GM12878 (cell line): ENCODE measurements around the gene UXS1. TPM values are rescaled to one million over a fixed set of nuclear protein-coding genes. Genes with fewer than 3 reads are reported as not detected.

Source experiments
- ATAC-seq: fragments of 200-7000 bp; cut with Tn5 transposase; 3 replicates; pipeline ENCODE4 v1.9.1; 2020; ENCODE audit warnings: mild to moderate bottlenecking, moderate library complexity
- BruUV-seq: library from RNA; stranded (reverse); fragments of 400-500 nt; replicated peaks from 2 replicates; lab custom pipeline; 2021; lab: Mats Ljungman, UMichigan
- CTCF ChIA-PET: fragments of 300-600 bp; sonication (Branson Sonifier 250); formaldehyde crosslinking; extraction: SDS; loops from one replicate; lab custom pipeline; 2021; ENCODE audit warnings: inconsistent platforms; lab: Yijun Ruan, JAX
- POLR2A ChIA-PET: fragments of 350-600 bp; formaldehyde crosslinking; extraction: SDS; loops from one replicate; lab custom pipeline; 2021; ENCODE audit warnings: inconsistent platforms; lab: Charles Lee
- RAD21 ChIA-PET: fragments of 300-600 bp; sonication (Branson Sonifier 250); formaldehyde crosslinking; loops from one replicate; lab custom pipeline; 2023; ENCODE audit warnings: antibody characterized with exemption; ENCODE audit not compliant: unreplicated experiment; lab: Charles Lee
- SMC1A ChIA-PET: fragments of 300-600 bp; sonication (Branson Sonifier 250); formaldehyde crosslinking; loops from one replicate; lab custom pipeline; 2023; ENCODE audit not compliant: unreplicated experiment, uncharacterized antibody; lab: Charles Lee
- DNase-seq: peaks from one replicate; pipeline ENCODE4 v3.0.0-alpha.2; 2011; ENCODE audit warnings: low read depth, low spot score
- FAIRE-seq: peaks from 3 replicates; lab custom pipeline; 2011; peaks lifted over from hg19 to GRCh38; lab: Jason Lieb, UNC
- H2AFZ ChIP-seq: 2 replicates; pipeline ENCODE4 v1.6.0; 2011; ENCODE audit warnings: low read depth, low read length, control low read depth; ENCODE audit not compliant: control insufficient read depth
- H3K27ac ChIP-seq: 2 replicates; pipeline ENCODE4 v1.5.1; 2011; ENCODE audit warnings: control low read depth; ENCODE audit not compliant: control insufficient read depth, insufficient read depth
- H3K27me3 ChIP-seq, 2 experiments: replicated peaks in 1 of 2; 2 replicates each; pipeline versions ENCODE4 v1.6.0 to v1.6.1; 2011; ENCODE audit warnings: low read length in 1 of 2; ENCODE audit not compliant: control insufficient read depth in 2 of 2, insufficient read depth in 2 of 2
- H3K36me3 ChIP-seq, 2 experiments: 2 replicates each; pipeline ENCODE4 v1.5.1; 2011; ENCODE audit warnings: low read length in 1 of 2; ENCODE audit not compliant: control insufficient read depth in 2 of 2, insufficient read depth in 2 of 2
- H3K4me1 ChIP-seq: 2 replicates; pipeline ENCODE4 v1.6.1; 2011; ENCODE audit warnings: mild to moderate bottlenecking, low read length, moderate library complexity, mixed read lengths; ENCODE audit not compliant: control insufficient read depth, insufficient read depth
- H3K4me2 ChIP-seq: 2 replicates; pipeline ENCODE4 v1.6.0; 2011; ENCODE audit warnings: control low read depth; ENCODE audit not compliant: control insufficient read depth, insufficient read depth
- H3K4me3 ChIP-seq: fragments of 200-600 bp; sonication (generic); 2 replicates; pipeline ENCODE4 v1.5.1; 2016
- H3K79me2 ChIP-seq: 2 replicates; pipeline ENCODE4 v1.6.0; 2011; ENCODE audit warnings: low read length; ENCODE audit not compliant: control insufficient read depth, insufficient read depth
- H3K9ac ChIP-seq: 2 replicates; pipeline ENCODE4 v1.8.0; 2011; ENCODE audit warnings: low read length, control low read depth, mixed read lengths; ENCODE audit not compliant: control insufficient read depth, insufficient read depth
- H3K9me3 ChIP-seq: replicated peaks from 3 replicates; pipeline ENCODE4 v1.5.1; 2011; ENCODE audit warnings: mild to moderate bottlenecking, low read length; ENCODE audit not compliant: control insufficient read depth, insufficient read depth
- H4K20me1 ChIP-seq: 2 replicates; pipeline ENCODE4 v1.6.0; 2011; ENCODE audit not compliant: control insufficient read depth, insufficient read depth
- ATF7 ChIP-seq: fragments of 450-650 bp; IDR thresholded peaks from 2 replicates; pipeline ENCODE4 v1.6.1; 2016; ENCODE audit warnings: low read depth, mild to moderate bottlenecking
- BHLHE40 ChIP-seq, 2 experiments: fragments of 450-650 bp in 1 of 2; IDR thresholded peaks; 2 replicates each; pipeline ENCODE4 v1.6.1; 2011 to 2017; ENCODE audit warnings: low read depth in 2 of 2, borderline replicate concordance in 1 of 2, improper control_type of control experiment in 1 of 2, low read length in 1 of 2, mild to moderate bottlenecking in 1 of 2
- CBFB ChIP-seq: IDR thresholded peaks from 2 replicates; pipeline ENCODE4 v1.6.1; 2016; ENCODE audit warnings: antibody characterized with exemption, low read depth
- CBX3 ChIP-seq: fragments of 200-600 bp; sonication (generic); IDR thresholded peaks from 2 replicates; pipeline ENCODE4 v1.6.1; 2016; ENCODE audit warnings: low read depth, borderline replicate concordance
- E2F8 ChIP-seq: fragments of 450-650 bp; IDR thresholded peaks from 2 replicates; pipeline ENCODE4 v1.6.1; 2018; ENCODE audit warnings: mild to moderate bottlenecking, low read depth, moderate library complexity; ENCODE audit not compliant: partially characterized antibody
- IRF3 ChIP-seq: fragments of 450-650 bp; IDR thresholded peaks from 2 replicates; pipeline ENCODE4 v1.6.1; 2014; ENCODE audit warnings: mild to moderate bottlenecking
- LARP7 ChIP-seq: fragments of 450-650 bp; IDR thresholded peaks from 2 replicates; pipeline ENCODE4 v1.6.1; 2017; ENCODE audit warnings: mild to moderate bottlenecking
- MEF2A ChIP-seq: IDR thresholded peaks from 2 replicates; pipeline ENCODE4 v1.6.1; 2011; ENCODE audit warnings: low read depth, mild to moderate bottlenecking, low read length, moderate library complexity; ENCODE audit not compliant: insufficient read depth
- NFYB ChIP-seq: IDR thresholded peaks from 2 replicates; pipeline ENCODE4 v1.6.1; 2011; ENCODE audit warnings: low read depth, mild to moderate bottlenecking, low read length, improper control_type of control experiment, moderate library complexity; ENCODE audit not compliant: insufficient read depth
- POLR2AphosphoS2 ChIP-seq: IDR thresholded peaks from 2 replicates; pipeline ENCODE4 v1.6.1; 2011; ENCODE audit warnings: low read depth, mild to moderate bottlenecking, low read length, improper control_type of control experiment, moderate library complexity
- RBBP5 ChIP-seq: fragments of 200-600 bp; sonication (generic); conservative IDR thresholded peaks from 2 replicates; pipeline ENCODE4 v1.6.1; 2016
- SIN3A ChIP-seq: IDR thresholded peaks from 2 replicates; pipeline ENCODE4 v1.6.1; 2012; ENCODE audit warnings: low read depth, low read length, improper control_type of control experiment
- SMC3 ChIP-seq: IDR thresholded peaks from 2 replicates; pipeline ENCODE4 v1.6.1; 2011; ENCODE audit warnings: low read length, improper control_type of control experiment, borderline replicate concordance
- SUZ12 ChIP-seq: fragments of 200-600 bp; sonication (generic); IDR thresholded peaks from one replicate; pipeline ENCODE4 v1.6.1; 2018; ENCODE audit warnings: antibody characterized with exemption, mild to moderate bottlenecking; ENCODE audit not compliant: unreplicated experiment
- USF1 ChIP-seq: IDR thresholded peaks from 2 replicates; pipeline ENCODE4 v1.6.1; 2011; ENCODE audit warnings: borderline replicate concordance, low read depth, mild to moderate bottlenecking, moderate library complexity, mixed read lengths, low read length; ENCODE audit not compliant: insufficient read depth; ENCODE audit errors: extremely low read length
- WRNIP1 ChIP-seq: IDR thresholded peaks from 2 replicates; pipeline ENCODE4 v1.6.1; 2011; ENCODE audit warnings: low read depth, low read length, improper control_type of control experiment, borderline replicate concordance
- YBX1 ChIP-seq: fragments of 450-650 bp; IDR thresholded peaks from 2 replicates; pipeline ENCODE4 v1.6.1; 2016; ENCODE audit warnings: antibody characterized with exemption
- WGBS: methylation state at CpG from one replicate; pipeline ENCODE4 v1.1.6; 2016; ENCODE audit warnings: low lambda C conversion rate; ENCODE audit not compliant: insufficient replicate concordance, insufficient coverage; ENCODE audit errors: missing lambda C conversion rate; 5-methylcytosine and 5-hydroxymethylcytosine counted together
- in situ Hi-C: fragments of 300-500 bp; cut with MboI; formaldehyde crosslinking; loops from 9 replicates; pipeline ENCODE4 v1.14.3; 2018; ENCODE audit warnings: mixed read lengths
- intact Hi-C: fragments of 100-400 bp; cut with micrococcal nuclease; formaldehyde crosslinking; loops from one replicate; pipeline ENCODE4 v1.14.2; 2022; ENCODE audit not compliant: unreplicated experiment
- polyA plus RNA-seq, 11 experiments: library from polyadenylated mRNA; depleted of rRNA in 4 of 11; unstranded in 6 of 11; stranded (reverse) in 5 of 11; fragments of >200 nt; fragmentation: Nextera tagmentation in 4 of 11; fragmentation: Illumina TruSeq in 1 of 11; extraction: Ambion mirVana in 4 of 11; extraction: Trizol in 1 of 11; gene quantifications; 1 replicate in 1 of 11; 2 replicates in 10 of 11; pipeline versions ENCODE4 v1.2.1 to v1.2.3, GENCODE V29; 2011 to 2016; ENCODE audit warnings: inconsistent platforms in 2 of 11, missing spikeins in 2 of 11, low read depth in 1 of 11
- total RNA-seq, 4 experiments: library from RNA; depleted of rRNA in 3 of 4; stranded (reverse); fragments of >200 nt in 3 of 4; fragmentation: Illumina TruSeq in 1 of 4; extraction: Trizol in 1 of 4; gene quantifications; 2 replicates each; pipeline versions ENCODE4 v1.2.1 to v1.2.3, GENCODE V29; 2013 to 2021
- TF ChIP-seq, protein P1 (sequence below): fragments of 450-650 bp; conservative IDR thresholded peaks from 2 replicates; pipeline ENCODE4 v1.6.1; 2017; ENCODE audit warnings: mild to moderate bottlenecking, moderate library complexity

Gene UXS1
- total and polyA plus RNA-seq, 10 of the 15 experiments (the other 5 are each of a cell fraction or from before 2014, with no cell fraction given) = 6.0 to 25.4 (median 24.0) TPM

DNA sequence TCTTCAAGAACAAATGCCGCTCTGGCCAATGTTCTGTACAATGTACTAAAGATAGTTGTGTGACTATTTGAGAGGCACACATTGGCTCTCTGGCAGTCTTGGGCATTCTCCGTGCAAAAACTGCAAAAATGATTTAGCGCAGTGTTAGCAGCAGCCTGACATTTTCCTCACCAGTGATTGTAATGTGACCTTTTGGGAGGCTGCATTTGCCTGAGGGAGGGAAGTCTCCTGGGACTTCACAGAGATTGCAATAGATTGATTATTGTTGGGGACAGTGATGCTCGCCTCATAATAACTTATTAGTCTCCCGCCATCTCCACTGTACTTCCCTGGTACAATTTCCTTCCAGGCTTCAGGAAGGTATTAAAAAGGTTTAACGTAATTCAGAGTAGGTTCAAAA lies 149.2 kb downstream of the UXS1 start (continued):
- TF ChIP-seq MEF2A (no peak), SIN3A (no peak)

GRCh38 chr2:106044021-106044420 lies 150.1 kb downstream of the UXS1 start:
- in situ Hi-C loops (no loop called here), intact Hi-C loops (no loop called here)
- H2AFZ ChIP-seq = no peak overlapping the region
- FAIRE-seq = no peak
- no peak overlapping the region for H3K4me3 ChIP-seq
- CTCF ChIA-PET = no interaction called here
- no TSS peak for BruUV-seq
- no peak for ATAC-seq
- no peaks in the 10 kb centered on the region for H4K20me1 ChIP-seq
- no peak overlapping the region for H3K9ac ChIP-seq
- no peaks in the 10 kb centered on the region for H3K9me3 ChIP-seq
- H3K27ac ChIP-seq = no peak overlapping the region
- no peaks in the 10 kb centered on the region for H3K36me3 ChIP-seq
- SMC1A ChIA-PET = no interaction called here
- POLR2A ChIA-PET = no interaction called here
- no peaks in the 10 kb centered on the region for H3K4me1 ChIP-seq
- DNase-seq = no peak
- RAD21 ChIA-PET = no interaction called here
- H3K79me2 ChIP-seq = no peaks in the 10 kb centered on the region
- no peaks in the 10 kb centered on the region for H3K27me3 ChIP-seq
- WGBS = 35% methylated on average over 4 of the region's 4 CpGs
- no peak overlapping the region for H3K4me2 ChIP-seq
- TF ChIP-seq POLR2AphosphoS2 = no peak
- TF ChIP-seq RBBP5 = no peak
- TF ChIP-seq WRNIP1 = no peak
- TF ChIP-seq, protein P1, sequence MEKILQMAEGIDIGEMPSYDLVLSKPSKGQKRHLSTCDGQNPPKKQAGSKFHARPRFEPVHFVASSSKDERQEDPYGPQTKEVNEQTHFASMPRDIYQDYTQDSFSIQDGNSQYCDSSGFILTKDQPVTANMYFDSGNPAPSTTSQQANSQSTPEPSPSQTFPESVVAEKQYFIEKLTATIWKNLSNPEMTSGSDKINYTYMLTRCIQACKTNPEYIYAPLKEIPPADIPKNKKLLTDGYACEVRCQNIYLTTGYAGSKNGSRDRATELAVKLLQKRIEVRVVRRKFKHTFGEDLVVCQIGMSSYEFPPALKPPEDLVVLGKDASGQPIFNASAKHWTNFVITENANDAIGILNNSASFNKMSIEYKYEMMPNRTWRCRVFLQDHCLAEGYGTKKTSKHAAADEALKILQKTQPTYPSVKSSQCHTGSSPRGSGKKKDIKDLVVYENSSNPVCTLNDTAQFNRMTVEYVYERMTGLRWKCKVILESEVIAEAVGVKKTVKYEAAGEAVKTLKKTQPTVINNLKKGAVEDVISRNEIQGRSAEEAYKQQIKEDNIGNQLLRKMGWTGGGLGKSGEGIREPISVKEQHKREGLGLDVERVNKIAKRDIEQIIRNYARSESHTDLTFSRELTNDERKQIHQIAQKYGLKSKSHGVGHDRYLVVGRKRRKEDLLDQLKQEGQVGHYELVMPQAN = no peak
- TF ChIP-seq USF1 = no peak
- TF ChIP-seq ATF7 = no peak
- no peak for TF ChIP-seq CBX3
- TF ChIP-seq SMC3 = no peak
- TF ChIP-seq NFYB = no peak
- no peak for TF ChIP-seq SUZ12
- no peak for TF ChIP-seq CBFB
- no peak for TF ChIP-seq LARP7
- no peak for TF ChIP-seq IRF3
- TF ChIP-seq E2F8 = no peak
- no peak for TF ChIP-seq BHLHE40 (IDR thresholded peaks at IDR 0.05; ENCODE audit: borderline replicate concordance in 1 of 2, low read depth in 2 of 2, low read length in 1 of 2)
- TF ChIP-seq YBX1 = no peak
